HG03095 (cell line): Measurements from ENCODE around the gene PRR3.
"Not testable (repeated sequence)": the region's sequence is repeated elsewhere in the genome, so short reads cannot be mapped to it uniquely, and the experiment has no call there.

Experiments used
- ATAC-seq: cut with Tn5 transposase; IDR thresholded peaks from one replicate; pipeline ENCODE4 v1.9.1; 2021; ENCODE audit warnings: moderate library complexity; ENCODE audit not compliant: unreplicated experiment

Gene PRR3, protein sequence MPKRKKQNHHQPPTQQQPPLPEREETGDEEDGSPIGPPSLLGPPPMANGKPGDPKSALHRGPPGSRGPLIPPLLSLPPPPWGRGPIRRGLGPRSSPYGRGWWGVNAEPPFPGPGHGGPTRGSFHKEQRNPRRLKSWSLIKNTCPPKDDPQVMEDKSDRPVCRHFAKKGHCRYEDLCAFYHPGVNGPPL

DNA sequence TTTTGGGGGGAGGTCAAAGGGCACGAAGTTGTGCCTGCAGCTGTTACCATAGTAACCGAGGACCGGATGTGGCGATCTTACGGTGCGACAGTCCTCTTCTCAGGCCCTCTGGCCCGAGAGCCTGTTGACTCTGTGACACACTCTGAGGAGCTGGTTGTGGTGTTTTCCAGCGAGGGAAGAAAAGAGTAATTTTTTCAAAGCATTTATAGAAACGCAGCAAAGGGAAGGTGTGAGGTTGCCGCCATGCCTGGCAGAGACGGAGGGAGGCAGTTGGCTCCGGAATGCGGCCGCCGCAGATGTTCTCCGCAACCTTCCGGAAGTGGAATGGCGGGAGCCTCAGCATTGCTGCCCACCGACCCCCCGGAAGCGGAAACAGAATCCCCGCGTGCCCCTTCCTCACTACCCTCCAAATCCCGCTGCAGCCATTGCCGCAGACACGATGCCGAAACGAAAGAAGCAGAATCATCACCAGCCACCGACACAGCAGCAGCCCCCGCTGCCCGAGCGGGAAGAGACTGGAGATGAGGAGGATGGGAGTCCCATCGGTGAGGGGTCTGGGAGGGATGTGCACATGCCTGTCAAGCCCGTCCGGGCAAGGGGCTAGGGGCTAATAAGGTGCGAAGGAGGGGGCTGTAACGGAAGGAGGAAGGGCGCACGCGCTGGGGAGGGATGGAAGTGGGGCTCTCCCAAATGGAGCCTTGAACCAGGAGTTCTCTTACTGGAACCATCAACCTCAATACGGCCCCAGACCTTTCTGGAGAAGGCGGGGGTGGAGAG lies at the start of gene PRR3:
PRR3 (plus strand) TSS at position 390 of the 777 bp plus-strand sequence; CDS start at position 440, 50 bp downstream.
- ATAC-seq = peak; percentile 52

DNA sequence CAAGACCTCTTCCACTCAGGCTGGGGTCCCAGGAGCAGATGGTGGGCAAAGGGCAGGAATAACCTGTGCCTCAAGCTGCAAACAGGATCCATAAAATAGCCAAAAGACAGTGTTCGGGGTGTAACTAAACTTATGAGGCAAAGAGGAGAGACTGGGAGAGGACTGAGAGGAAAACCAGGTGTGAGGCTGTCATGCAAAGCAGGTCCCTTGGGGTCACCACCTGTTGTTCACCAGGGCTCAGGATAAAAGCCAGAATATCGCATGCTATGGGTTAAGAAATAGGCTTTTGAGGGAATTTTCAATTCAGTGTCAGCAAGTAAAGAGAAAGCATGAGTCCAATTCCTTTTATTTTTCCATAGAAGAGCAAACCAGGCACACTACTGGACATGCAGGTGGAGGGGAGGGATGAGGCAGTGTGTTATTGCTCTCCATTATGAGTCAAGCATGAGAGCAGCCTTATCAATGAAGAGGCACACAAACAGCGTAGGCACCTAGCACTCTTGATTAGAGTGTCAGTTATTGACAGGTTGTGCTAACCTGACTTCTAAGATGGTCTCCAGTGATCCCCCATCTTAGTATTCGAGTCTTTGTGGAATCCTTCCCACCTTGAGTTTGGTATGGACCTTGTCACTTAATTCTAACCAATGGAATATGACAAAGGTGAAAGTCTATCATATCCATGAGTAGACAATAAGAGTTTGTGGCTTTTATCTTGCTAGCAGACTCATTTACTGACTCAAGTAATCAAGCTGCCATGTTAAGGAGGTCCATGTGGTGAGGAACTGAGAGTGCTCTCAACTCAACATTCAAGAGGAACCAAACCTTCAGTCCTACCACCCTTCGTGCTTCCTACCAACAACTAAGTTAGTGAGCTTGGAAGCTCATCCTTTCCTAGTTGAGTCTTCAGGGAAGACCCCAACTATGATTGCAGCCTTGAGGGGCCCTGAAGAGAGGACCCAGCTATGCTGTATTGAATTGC lies 49.0 kb upstream of the PRR3 start:
- no peak for ATAC-seq

DNA sequence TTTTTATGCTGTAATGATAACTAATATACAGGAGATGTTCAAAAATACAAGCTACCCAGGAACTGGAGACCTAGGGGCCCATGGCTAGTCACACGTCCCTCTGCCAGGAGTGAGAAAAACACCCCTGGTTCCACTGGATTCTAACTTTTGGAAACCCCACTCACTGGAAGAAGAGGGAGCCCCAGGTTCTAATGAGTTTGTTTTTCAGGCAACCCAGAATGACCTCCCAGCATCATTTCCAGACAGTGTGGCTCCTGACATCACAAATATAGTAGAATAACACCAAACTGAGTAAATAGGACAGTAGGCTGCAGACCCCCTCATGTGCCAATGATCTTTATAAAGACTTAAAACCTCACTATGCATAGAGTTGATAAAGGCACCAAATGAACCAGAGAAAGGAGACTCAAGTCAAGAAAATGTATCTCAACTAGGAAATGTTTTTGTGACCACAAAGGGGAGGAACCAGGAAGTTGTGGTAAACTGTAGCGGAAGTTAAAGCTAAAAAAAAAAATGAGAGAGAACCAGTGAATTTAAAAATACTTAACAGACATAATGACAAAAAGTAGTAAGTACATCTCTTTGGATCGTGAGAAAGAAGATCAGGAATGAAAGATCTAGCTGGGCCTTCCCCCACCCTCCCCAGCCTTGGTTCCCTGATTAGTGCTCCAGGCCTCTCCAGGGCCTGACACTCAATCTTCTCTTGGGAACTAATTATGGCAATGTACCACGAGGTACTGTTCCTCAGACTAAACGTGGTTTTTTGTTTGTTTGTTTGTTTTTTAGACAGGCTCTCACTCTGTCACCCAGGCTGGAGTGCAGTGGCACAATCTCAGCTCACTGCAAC lies 48.0 kb upstream of the PRR3 start:
- peak; percentile 42 for ATAC-seq

DNA sequence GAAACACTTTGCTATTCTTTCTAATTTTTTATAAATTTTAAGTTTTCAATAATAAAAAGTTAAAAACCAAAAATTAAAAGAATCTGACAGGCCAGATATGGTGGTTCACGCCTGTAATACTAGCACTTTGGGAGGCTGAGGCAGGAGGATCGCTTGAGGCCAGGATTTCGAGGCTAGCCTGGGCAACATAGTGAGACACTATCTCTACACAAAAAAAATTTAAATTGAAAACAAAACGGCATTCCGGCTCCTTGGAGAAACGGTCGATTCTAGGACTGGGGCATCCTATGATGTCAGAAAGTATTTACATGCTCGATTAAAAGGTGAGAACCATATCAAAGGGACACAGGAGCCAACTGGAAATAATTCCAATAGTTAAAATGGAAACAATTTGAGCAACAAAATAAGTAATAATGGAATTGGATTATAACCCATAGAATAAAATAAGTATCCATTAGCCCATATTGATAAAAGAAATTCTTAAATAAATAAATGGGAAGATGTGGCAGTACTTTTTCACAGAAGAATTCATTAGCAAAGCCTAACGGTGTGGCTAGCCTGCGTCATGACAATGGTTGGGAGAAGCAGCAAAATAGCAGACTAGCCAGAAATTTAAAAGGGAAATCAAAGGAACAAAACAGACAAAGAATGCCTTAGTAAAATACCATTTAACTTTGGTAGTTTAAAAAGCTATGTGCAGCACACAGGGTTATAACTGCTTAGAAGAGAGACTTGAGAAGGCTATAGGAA lies 46.5 kb upstream of the PRR3 start:
- ATAC-seq = no peak

DNA sequence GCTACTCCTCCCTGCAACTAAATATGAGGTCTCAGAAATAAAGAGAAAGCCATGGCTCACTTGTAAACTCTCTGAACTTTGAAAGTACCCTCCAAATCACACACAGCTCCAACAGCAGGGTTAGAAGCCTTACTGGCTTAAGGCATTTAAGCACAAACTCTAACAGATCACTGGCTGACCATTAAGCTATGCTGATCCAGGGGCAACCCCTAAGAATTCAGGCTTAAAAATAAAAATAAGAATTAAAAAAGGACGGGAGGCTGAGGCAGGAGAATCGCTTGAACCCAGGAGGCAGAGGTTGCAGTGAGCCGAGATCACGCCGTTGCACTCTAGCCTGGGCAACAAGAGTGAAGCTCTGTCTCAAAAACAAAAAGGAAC lies 45.9 kb upstream of the PRR3 start:
- no peak for ATAC-seq

DNA sequence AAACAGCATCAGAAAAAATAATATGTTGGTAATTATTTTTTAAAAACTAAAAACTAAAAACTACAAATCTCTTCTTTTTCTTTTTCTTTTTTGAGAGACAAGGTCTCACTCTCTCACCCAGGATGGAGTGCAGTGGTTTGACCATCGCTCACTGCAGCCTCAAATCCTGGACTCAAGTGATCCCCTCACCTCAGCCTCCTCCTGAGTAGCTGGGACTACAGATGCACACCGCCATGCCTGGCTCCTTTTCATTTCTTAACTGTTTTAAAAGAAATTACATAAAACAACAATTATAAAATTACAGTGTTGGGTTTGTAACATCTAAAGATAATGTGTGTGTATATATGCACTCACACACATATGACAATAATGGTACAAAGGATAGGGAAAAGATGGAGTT lies 43.6 kb upstream of the PRR3 start:
- ATAC-seq = no peak

DNA sequence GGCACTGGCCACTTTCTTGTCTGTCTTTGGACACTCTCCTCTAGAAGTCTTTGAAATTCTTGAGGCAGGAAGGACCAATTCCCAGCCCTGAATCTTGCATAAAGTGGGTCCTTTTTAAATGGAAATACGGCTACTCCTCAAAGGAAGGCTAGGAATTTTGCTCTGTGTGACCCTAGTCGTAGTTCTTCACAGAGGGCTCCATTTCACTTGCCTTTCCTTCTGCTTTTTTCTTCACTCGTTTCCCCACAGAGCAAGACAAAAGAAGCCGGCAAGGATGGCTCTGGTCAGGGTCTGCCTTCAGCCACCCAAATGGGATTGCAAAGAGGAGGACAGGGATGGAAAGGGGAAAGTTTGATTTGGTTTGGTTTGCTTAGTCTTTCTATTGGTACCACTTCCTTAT lies 42.0 kb upstream of the PRR3 start:
- ATAC-seq = no peak

DNA sequence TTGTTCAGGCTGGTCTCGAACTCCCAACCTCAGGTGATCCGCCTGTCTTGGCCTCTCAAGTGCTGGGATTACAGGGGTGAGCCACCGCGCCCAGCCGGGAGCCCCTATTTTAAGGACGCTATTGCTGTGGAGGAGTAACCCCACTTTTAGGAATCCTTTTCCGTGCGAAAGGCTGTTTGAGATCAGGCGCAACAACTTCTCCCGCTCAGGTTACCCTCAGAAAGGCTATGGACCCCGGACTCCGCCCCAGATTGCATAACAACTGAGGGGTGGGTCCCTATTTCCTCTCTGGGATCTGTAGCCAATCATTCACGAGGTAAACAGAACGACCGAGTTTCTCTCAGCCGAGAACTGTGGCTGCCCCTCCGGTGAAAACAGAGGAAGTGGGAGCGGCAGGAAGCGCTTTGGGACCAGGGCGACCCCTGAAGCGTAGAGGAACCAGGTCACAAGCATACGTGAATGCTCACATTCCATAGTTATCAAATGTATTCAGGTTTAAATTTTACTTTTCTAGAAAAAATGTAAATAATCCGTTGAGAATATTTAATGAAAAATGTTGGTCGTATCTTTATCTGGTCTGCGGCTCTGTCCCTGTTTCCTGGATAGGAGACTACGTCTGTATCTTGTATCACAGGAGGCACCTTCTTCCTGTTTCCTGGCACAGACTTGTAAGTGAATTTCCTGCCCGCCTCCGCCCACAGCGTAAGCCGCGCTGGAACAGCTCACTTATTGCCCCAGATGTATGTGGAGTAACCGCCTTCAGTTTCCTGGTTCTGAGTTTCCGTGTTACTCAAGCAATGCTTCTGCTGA lies 40.9 kb upstream of the PRR3 start:
- ATAC-seq = peak; percentile 67

DNA sequence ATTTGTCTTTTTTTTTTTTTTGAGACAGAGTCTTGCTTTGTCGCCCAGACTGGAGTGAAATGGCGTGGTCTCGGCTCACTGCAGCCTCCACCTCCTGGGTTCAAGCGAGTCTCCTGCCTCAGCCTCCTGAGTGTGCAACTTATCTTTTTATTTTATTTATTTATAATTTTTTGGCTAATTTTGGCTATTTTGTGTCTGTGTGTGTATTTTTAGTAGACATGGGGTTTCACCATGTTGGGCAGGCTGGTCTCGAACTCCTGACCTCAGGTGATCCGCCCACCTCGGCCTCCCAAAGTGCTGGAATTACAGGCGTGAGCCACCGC lies 40.4 kb upstream of the PRR3 start:
- not testable (repeated sequence) for ATAC-seq

DNA sequence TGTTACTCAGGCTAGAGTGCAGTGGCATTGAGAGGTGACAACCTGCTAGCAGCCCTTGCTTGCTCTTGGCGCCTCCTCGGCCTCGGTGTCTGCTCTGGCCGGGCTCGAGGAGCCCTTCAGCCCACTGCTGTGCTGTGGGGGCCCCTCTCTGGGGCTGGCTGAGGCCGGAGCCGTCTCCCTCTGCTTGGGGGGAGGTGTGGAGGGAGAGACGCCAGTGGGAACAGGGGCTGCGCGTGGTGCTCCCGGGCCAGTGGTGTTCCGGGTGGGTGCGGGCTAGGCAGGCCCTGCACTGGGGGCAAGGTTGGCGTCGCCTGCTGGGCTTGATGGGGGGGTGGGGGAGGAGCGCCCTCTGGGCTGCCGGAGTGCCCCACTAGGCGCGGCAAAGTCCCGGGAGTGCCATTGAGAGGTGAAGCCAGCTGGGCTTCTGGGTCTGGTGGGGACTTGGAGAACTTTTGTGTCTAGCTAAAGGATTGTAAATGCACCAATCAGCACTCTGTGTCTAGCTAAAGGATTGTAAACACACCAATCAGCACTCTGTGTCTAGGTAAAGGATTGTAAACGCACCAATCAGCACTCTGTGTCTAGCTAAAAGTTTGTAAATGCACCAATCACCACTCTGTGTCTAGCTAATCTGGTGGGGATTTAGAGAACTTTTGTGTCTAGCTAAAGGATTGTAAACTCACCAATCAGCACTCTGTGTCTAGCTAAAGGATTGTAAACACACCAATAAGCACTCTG lies 39.2 kb upstream of the PRR3 start:
- not testable (repeated sequence) for ATAC-seq

DNA sequence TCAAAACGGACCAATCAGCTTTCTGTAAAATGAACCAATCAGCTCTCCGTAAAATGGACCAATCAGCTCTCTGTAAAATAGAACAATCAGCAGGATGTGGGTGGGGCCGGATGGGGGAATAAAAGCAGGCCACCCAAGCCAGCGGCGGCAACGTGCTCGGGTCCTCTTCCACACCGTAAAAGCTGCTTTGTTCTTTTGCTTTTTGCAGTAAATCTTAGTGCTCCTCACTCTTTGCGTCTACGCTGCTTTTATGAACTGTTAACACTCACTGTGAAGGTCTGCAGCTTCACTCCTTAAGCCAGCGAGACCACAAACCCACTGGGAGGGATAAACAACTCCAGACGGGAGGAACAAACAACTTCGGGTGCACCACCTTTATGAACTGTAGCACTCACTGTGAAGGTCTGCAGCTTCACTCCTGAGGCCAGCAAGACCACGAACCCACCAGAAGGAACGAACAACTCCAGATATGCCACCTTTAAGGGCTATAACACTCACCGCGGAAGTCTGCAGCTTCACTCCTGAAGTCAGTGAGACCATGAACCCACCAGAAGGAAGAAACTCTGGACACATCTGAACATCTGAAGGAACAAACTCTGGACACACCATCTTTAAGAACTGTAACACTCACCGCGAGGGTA lies 38.5 kb upstream of the PRR3 start:
- not testable (repeated sequence) for ATAC-seq

DNA sequence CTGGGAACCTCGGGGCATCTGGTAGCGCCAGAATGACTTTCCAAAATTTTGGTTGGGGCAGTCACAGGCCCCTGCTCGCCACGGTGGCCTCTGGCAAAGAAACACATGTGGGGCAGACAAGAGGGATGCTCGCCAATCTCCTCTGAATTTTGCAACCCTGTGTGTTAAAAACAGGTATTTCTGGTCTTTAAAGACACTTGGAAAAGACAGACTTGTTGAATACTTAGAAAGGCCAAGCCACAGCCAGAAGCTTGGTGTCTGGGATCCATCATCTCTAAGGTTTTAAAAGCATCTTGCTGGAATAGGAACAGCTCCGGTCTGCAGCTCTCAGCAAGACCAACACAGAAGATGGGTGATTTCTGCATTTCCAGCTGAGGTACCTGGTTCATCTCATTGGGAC lies 36.6 kb upstream of the PRR3 start:
- ATAC-seq = no peak

DNA sequence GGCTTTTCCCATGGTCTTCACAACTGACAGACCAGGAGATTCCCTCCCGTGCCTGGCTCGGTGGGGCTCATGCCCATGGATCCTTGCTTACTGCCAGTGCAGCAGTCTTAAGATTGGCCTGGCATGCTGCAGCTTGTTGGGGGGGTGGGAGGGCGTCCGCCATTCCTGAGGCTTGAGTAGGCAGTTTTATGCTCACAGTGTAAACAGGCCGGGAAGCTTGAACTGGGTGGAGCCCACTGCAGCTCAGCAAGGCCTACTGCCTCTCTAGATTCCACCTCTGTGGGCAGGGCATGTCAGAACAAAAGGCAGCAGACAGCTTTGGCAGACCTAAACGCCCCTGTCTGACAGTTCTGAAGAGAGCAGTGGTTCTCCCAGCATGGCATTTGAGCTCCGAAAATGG lies 36.0 kb upstream of the PRR3 start:
- not testable (repeated sequence) for ATAC-seq

DNA sequence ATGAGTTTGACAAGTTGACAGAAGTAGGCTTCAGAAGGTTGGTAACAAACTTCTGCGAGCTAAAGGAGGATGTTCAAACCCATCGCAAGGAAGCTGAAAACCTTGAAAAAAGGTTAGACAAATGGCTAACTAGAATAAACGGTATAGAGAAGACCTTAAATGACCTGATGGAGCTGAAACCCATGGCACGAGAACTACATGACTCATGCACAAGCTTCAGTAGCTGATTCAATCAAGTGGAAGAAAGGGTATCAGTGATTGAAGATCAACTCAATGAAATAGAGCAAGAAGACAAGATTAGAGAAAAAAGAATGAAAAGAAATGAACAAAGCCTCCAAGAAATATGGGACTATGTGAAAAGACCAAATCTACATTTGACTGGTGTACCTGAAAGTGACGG lies 35.1 kb upstream of the PRR3 start:
- not testable (repeated sequence) for ATAC-seq

DNA sequence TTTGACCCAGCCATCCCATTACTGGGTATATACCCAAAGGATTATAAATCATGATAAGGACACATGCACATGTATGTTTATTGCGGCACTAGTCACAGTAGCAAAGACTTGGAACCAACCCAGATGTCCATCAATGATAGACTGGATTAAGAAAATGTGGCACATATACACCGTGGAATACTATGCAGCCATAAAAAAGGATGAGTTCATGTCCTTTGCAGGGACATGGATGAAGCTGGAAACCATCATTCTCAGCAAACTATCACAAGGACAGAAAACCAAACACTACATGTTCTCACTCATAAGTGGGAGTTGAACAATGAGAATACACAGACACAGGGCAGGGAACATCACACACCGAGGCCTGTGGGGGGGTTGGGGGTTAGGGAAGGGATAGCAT lies 30.7 kb upstream of the PRR3 start:
- ATAC-seq = not testable (repeated sequence)

DNA sequence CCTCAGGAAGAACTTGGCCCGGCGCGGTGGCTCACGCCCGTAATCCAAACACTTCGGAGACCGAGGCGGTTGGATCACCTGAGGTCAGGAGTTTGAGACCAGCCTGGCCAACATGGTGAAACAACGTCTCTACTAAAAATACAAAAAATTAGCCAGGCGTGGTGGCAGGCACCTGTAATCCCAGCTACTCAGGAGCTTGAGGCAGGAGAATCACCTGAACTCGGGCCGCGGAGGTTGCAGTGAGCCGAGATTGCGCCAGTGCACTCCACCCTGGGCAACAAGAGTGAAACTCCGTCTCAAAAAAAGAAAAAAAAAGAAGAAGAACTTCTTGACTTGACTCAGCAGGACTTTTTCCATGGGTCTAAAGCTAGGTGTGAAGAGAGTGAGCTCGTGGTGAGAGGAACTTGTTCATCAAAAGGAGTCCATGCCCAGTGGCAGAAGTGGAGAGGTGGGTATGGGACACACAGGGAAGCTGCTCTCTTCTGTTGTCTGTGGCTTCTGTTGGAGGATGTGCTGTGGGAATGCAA lies 27.7 kb upstream of the PRR3 start:
- ATAC-seq = peak; percentile 45

DNA sequence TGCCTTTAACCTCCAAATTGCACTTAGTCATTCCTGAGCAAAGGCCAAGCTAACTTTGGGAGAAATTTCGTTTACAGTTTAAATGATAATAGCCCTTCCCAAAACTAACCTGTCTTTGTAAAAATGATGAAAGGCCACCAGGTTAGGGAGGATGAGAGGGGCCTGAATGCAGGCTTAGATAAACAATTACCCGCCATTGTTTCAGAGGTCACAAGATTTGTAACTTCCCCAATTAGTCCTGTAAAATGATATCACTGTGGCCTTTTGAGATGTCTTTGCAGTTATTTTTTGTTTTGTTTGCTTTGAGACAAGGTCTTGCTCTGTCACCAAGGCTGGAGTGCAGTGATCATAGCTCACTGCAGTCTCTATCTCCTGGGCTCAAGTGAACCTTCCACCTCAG lies 27.1 kb upstream of the PRR3 start:
- ATAC-seq = no peak
